HG03571 (cell line): ENCODE measurements around the gene GNAL.
"Not testable (repeated sequence)": the region's sequence is repeated elsewhere in the genome, so short reads cannot be mapped to it uniquely, and the experiment has no call there.

Experiments
- ATAC-seq: cut with Tn5 transposase; IDR thresholded peaks from one replicate; pipeline ENCODE4 v1.9.1; 2021; ENCODE audit not compliant: unreplicated experiment

The GNAL gene

DNA sequence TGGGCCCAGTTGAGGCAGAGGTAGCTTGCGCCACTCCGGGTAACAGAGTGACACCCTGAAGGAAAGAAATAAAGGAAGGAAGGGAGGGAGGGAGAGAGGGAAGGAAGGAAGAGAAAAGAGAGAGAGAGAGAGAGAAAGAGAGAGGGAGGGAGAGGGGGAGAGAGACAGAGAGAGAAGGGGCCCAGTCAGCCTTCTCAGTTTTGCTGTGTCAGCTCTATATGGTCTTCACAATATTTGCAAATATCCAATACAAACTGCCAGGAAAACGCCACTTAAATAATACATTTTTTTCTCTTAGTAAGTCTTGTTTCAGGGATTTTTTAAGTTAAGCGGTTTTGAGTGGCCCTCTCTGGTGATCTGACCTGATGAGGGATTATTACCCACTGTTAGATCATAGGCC is 156.6 kb downstream of the GNAL start:
- no peak for ATAC-seq

DNA sequence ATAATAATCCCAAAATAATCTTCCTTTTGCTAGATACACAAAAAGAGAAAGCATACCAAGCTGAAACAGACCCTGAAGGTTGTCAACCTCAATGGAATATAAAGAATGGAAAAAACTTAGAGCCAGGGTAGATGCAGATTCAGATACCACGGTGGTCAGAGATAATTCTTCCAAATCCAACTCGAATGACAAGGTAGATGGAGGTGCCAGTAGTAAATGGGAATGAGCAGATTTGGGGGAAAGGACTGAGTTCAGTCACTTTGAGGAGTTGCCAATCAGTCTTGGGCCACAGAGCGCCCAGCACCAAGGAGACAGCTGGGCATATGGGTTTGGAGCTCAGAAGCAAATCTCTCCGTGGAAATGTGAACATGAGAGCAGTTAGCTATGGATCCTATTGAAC is 158.7 kb downstream of the GNAL start:
- no peak for ATAC-seq

DNA sequence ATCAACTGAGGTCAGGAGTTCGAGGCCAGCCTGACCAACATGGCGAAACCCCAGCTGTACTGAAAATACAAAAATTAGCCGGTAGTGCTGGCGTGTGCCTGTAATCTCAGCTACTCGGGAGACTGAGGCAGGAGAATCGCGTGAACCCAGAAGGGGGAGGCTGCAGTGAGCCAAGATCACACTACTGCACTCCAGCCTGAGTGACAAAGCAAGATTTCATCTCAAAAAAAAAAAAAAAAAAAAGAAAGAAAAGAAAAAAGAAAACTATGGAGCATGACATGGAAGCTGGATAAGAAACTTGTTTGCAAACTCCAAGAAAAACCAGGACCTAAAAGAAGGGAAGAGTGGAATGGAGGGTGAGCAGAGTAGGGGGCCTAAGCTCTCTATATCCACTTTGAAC is 160.2 kb downstream of the GNAL start:
- ATAC-seq: no peak

DNA sequence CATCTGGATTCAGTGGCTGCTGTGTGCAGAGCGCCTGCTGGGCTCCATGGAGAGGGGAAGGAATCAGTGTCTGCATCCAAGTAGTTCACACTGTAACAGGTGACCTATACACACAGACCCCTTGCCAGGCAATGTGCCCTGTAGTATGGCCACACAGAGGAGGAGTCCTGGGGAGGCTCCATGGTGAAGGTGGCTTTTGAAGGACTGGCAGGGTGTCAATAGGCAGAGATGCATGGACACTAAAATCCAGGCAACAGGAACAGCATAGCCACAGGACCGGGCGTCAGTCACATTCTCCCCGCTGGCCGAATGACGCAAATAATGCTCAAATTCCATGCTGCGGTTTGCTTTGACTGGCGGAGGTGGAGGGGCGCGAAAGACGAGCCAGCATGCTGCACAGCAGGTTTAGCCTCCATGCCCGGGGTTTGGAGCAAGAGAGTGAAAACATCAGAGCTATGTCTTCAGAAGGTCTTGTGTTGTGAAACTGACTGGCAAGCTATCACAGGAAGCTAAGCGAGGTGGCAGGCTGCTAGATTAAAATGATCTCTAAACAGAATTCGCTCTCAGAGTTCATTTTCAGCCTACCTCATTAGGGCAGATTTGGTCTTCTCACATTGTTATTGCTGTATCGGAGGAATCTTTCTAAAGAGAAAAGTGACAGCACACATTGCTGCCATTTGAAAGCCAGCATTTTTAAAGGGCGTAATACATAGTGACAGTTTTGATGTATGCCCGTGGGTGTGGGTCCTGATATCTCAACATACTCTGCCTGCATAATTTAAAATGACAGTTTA is 161.0 kb downstream of the GNAL start:
- ATAC-seq: no peak

DNA sequence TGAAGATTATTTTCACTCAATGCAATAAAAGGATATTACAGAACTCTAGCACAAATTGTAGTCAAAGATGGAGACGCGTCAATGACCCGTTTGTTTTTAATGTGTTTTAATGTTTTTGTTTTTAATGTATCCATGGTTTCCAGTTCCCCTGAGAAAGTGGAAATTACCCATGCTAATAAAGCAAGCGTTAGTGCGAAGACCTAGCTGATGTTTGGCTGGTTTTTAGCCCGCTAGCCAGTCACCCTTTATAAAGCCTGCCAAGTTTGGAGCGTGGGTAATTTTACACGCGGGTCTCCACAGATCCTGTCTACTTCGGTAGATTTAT is 161.7 kb downstream of the GNAL start:
- ATAC-seq: peak; percentile 21

DNA sequence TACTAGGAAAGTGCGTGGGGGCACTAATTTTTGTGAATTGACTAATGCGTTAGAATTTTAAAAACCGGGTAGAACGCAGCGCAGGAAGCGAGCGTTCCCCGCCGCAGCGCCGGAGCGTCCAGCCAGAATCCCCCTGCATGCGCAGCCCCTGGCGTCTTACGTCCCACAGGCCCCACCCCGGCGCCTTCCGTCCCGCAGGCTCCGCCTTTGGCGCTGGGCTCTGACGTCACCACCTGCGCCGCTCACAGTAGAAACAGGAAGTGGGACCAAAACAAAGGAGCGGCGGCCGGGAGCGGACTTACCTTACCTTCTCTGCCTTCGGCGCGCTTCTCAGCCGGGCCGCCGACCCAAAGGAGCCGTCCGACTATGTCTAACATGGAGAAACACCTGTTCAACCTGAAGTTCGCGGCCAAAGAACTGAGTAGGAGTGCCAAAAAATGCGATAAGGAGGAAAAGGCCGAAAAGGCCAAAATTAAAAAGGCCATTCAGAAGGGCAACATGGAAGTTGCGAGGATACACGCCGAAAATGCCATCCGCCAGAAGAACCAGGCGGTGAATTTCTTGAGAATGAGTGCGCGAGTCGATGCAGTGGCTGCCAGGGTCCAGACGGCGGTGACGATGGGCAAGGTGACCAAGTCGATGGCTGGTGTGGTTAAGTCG is 162.2 kb downstream of the GNAL start, which contains the start of gene CHMP1B:
CHMP1B (plus strand) TSS at position 268 of the 660 bp plus-strand sequence; CDS start at position 367, 99 bp downstream.
- peak; percentile 95 for ATAC-seq

DNA sequence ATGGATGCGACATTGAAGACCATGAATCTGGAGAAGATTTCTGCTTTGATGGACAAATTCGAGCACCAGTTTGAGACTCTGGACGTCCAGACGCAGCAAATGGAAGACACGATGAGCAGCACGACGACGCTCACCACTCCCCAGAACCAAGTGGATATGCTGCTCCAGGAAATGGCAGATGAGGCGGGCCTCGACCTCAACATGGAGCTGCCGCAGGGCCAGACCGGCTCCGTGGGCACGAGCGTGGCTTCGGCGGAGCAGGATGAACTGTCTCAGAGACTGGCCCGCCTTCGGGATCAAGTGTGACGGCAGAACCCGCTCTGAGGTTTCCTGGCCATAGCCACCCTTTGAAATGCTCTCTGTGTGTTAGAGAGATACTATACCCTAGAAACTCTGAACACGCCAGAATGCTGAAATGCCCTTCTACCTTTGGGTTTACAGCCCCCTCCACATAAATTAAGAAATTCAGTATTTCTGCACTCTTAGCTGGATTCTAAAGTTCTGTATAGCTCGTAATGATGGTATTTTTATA is 162.8 kb downstream of the GNAL start:
- ATAC-seq: peak; percentile 22

DNA sequence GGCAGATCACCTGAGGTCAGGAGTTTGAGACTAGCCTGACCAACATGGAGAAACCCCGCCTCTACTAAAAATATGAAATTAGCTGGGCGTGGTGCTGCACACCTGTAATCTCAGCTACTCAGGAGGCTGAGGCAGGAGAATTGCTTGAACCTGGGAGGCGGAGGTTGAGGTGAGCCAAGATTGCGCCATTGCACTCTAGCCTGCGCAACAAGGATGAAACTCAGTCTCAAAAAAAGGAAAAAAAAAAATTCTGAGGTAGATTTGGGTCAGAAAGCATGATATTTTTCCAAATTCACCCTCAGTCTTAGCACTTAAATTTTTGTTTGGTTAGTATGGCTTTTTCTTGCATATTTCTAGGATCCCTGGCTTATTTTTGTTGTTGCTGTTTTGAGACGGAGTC is 165.5 kb downstream of the GNAL start:
- not testable (repeated sequence) for ATAC-seq

DNA sequence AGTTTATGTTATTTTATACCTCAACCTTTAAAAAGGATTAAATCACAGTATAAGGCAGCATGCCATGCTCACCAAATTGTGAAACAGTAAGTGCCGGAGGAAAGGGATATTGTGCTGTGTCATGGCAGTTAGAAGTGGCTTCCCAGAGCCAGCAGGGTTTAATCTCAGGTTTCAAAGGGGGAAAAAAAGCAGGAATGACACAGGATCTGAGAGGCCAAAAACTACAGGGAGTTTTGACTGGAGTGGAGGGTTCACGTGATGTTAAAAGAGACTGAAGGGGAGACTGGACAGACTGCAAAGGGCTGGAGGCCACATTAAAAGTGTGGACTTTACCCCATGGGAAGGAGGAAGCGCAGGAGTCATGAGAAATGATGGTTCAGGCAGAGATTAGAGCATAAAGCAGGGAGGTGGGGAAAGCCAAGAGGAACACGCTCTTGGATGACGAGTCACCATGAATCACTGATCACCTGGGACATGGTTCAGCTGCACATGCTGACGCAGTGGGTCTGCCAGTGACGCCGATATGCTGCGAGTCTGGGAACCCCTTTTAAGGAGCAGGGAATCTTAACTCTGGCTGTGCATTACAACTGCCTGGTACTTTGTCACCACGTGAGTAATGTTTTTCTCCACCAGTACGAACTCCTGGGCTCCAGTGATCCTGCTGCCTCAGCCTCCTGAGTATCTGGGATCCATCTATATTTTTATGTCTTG is 168.3 kb downstream of the GNAL start:
- ATAC-seq: no peak

DNA sequence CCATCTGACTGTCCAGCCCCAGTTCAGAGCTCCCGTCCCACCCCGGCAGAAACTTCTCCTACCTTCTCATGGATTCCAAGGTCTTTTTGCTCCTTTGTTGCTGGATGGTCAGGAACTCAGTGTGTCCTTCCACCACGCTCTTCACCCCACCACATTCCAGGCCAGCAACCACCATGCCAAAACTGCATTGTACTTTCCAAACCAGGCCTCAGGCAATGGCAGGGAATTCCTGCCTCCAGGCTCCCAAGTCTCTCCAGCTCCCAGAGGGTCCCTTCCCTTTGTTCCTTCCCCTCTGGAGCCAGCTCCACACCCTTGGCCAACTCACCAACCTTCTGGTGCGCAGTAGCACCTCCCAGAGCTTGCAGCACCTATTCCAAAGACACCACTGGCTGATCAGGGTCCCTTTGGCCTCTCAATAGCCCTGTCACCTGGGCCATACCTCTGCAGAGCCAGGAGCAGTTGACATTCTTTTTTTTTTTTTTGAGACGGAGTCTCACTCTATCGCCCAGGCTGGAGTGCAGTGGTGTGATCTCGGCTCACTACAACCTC is 170.3 kb downstream of the GNAL start:
- no peak for ATAC-seq

DNA sequence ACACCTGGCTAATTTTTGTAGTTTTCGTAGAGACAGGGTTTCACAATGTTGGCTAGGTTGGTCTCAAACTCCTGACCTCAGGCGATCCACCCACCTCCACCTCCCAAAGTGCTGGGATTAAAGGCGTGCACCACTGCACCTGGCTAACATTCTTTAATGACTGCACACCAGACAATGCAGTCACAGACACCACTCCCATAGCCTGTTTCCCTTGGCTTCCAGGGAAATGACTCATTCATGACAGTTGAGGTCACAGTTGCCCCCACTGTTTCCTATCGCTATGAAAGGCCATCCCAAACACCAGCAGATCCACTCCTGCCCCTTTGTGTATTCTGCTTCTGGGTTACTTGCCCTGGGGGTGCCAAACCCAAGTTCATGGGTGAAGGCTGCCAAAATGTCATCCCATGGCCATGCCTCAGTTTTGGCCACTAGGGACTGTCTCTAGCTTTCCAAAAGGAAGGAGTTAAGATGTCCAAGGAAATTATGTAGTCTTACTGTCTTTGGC is 170.9 kb downstream of the GNAL start:
- ATAC-seq: no peak

DNA sequence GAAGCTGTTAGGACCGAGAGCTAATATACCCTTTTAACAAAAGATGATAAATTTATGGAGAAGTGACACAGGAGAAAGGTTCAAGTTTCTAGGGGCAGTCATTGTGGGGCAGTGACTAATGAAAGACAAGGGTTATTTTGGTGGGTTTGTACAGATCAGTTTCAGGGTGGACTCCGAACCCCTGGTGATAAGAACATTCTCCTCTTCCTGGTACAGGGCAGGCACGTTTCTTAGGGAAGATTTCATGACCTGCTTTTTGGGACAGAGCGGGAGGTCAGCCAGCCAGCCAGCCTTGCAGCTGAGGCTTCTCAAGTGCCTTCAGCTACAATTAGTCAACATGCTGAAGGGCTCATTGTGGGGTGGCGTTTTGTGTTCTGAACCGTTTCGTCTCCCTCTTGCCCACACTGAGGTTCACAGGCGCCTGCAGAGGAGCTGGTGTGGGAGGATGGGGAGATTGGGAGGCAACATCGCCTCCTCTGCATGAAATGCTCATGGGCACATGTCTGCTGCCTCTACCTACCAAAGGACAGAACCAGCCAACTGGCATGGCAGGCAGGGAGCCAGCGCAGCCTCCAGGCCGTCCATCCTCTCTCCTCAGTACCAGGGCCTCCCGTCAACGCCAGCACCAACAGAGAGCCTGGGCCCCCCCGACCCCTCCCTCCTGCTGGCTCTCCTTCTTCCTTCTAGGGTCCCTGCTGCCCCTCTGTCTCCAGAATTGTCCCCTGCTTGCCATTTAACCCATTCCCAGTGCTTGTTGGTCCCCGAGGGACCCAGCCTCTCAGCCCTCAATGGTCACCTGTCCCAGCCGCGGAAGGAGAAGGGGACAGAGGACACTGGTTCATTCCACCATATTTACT is 171.8 kb downstream of the GNAL start:
- no peak for ATAC-seq

DNA sequence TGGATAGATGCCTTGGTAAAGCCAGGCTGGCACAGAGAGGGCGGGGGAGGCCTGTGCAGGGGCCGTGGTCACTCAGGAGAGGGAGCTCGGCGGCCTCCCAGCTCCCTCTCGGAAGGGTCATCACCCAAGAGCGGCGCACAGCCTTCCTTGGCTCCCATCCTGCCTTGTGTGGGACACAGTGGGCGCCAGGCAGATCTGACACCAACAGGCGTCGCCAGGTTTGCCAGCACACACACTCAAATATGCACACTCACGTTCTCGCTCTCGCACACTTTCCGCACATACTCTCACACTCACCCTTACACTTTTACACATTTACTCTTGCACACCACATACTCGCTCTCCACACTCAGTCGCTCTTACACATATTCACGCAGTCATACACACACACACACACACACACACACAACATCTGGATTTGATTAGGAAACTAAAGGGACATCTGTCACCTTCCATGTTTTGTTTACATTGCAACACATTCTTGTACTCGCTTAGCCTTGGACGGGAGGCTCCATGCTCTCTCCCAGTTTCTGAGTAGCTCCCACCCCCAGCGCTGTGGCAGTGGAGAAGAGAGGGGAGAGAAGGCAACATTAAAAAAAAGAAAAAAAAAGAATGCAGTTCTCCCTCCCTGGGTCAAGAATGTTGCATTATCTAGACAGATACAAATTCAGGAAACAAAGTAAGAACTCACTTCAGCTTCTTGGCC is 172.7 kb downstream of the GNAL start:
- ATAC-seq: no peak

DNA sequence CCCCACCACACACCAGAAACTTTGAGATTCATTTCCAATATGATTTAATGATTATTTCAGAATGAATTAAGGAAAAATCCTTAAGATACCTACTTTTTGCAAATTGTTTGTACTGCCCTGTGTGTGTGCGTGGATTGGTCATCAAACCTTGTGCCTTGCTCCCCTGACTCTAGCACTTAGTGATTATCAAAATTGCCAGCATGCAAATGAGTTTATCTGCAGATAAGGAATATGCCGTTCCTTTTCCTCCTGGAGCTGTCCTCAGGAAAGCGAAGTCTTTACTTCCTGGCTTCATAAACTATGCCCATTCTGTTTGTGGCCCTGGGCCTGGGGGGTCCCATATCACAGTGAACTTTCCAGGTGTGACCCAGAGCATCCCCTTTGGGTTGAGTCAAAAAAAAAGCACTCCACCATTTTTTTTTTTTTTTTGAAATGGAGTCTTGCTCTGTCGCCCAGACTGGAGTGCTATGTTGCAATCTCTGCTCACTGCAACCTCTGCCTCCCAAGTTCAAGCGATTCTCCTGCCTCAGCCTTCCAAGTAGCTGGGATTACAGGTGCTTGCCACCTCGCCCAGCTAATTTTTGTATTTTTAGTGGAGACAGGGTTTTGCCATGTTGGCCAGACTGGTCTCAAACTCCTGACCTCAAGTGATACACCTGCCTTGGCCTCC is 173.5 kb downstream of the GNAL start:
- no peak for ATAC-seq

DNA sequence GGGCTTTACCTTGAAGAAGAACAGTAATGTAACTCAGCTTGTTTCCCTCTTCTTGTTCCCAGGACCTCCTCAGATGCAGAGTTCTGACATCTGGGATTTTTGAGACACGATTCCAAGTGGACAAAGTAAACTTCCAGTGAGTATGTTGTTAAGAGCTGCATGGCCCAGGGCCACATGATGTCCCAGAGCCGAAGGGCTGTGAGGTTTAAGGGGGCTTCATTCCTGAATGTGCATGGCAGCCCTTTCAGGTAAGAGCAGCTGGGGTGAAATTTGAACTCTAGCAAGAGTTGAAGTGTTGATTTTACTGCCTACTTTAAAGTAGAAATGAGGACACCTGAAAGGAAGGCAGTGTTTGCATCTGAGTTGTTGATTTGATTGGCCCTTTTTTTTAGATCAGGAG is 175.4 kb downstream of the GNAL start:
- ATAC-seq: no peak

DNA sequence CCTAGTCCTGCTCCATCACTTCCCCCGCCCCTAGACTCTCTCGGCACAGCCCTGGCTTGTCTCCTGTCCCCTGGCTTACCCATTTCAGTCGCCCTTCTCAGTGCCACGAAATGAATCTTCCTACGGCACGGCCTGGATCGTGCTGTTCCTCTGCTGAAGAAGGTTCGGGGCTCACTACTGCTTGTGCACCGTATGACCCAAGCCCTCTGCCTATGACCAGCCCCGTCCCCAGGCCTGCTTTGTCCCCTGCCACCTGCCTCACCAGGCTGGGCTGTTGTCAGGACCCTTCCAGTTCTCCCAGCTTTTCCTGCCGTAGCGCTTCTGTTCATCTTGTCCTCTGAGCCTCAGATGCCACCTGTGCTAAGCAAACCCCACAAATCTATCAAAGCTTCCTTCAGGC is 176.0 kb downstream of the GNAL start:
- no peak for ATAC-seq

DNA sequence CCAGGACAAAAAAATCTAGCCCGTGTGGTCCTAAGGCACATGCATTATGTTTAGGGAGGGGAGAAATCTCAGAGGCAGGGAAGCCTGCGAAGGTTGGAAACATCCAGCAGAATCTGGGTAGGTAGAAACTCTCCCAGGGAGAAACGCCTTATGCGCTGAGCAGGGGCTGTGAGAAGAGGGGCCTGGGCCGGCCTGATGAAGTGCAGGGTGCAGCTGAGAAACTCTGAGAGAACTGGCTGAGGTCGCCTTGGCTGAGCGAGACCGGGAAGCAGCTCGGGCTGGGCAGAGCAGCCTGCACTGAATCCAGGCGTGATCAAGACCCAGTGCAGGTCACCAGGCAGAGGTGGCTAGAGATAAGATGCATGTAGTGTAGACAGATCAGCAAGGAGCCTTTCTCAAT is 177.3 kb downstream of the GNAL start:
- ATAC-seq: no peak

DNA sequence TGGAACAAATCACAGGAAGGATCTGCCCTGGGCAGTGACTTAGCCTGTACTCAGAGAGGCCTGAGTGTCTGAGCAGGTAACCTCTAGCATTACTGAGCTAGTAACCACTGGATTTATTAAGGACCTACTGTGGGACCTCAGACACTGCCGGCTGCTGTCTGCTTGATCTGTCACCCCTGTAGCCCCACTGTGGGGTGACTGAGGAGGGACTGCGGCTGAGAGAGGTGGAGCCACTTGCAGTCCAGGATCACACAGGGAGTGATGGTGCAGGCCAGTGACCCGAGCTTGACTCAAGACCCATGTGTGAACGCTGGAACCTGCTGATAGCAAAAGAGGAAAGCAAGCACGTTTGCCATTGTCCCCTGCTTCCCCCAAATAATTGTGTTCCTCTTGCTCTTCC is 177.7 kb downstream of the GNAL start:
- no peak for ATAC-seq

DNA sequence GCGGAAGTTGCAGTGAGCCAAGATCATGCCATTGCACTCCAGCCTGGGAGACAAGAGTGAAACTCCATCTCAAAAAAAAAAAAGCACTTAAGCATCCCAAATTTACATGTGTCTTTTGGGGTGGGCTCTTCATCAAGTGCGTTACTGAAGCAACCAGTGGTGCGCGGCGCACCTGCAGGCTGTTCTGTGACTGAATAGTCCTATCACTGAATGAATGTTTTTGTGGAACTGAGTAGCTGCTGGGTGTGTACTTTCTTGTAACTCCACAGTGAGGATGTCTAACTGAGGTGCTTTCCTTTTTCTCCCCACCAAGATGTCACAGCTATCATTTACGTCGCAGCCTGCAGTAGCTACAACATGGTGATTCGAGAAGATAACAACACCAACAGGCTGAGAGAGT is 179.2 kb downstream of the GNAL start:
- no peak for ATAC-seq
